ACC112 (cell line): Measurements from ENCODE around the gene LDLRAD2.
"Not testable (repeated sequence)": the region's sequence is repeated elsewhere in the genome, so short reads cannot be mapped to it uniquely, and the experiment has no call there.

Experiments used
- H2AFZ ChIP-seq: fragments of 200-600 bp; sonication (generic); one replicate; pipeline ENCODE4 v1.6.0; 2017; ENCODE audit warnings: antibody characterized with exemption, low read length; ENCODE audit not compliant: unreplicated experiment
- H3K27ac ChIP-seq: fragments of 200-600 bp; sonication (generic); 2 replicates; pipeline ENCODE4 v1.5.1; 2014; ENCODE audit warnings: low read depth, mild to moderate bottlenecking, antibody characterized with exemption, low read length, moderate library complexity
- H3K27me3 ChIP-seq: fragments of 200-600 bp; sonication (generic); 2 replicates; pipeline ENCODE4 v1.6.1; 2014; ENCODE audit warnings: mild to moderate bottlenecking, antibody characterized with exemption, low read length, moderate library complexity, mixed read lengths; ENCODE audit not compliant: insufficient read depth
- H3K36me3 ChIP-seq: fragments of 200-600 bp; sonication (generic); 2 replicates; pipeline ENCODE4 v1.6.1; 2016; ENCODE audit warnings: mild to moderate bottlenecking, antibody characterized with exemption, low read length, moderate library complexity, mixed read lengths; ENCODE audit not compliant: insufficient read depth
- H3K4me1 ChIP-seq: fragments of 200-600 bp; sonication (generic); one replicate; pipeline ENCODE4 v1.6.1; 2016; ENCODE audit warnings: low read length, mixed read lengths; ENCODE audit not compliant: insufficient read depth, unreplicated experiment, control insufficient read depth
- H3K4me3 ChIP-seq: fragments of 200-600 bp; sonication (generic); 2 replicates; pipeline ENCODE4 v1.5.1; 2014; ENCODE audit warnings: mild to moderate bottlenecking, low read depth, low read length
- H3K79me2 ChIP-seq: fragments of 200-600 bp; sonication (generic); one replicate; pipeline ENCODE4 v1.6.0; 2016; ENCODE audit warnings: low read length; ENCODE audit not compliant: control insufficient read depth, unreplicated experiment, insufficient read depth

The LDLRAD2 gene

GRCh38 chr1:21811875-21812305 lies at the start of gene LDLRAD2:
Gene LDLRAD2 (plus strand): TSS chr1:21812265. CDS start chr1:21812452, 187 bp downstream.
- Histone ChIP-seq H3K36me3 (no peaks in the 10 kb centered on the region), H3K27me3 (no peaks in the 10 kb centered on the region), H3K4me3 (no peak within 1 kb of the TSS), H3K79me2 (no peaks in the 10 kb centered on the region), H3K27ac (no peak within 1 kb of the TSS), H2AFZ (no peak within 1 kb of the TSS), H3K4me1 (peaks cover 8% of the 10 kb centered on the region)

GRCh38 chr1:21763236-21763635 lies 48.8 kb upstream of the LDLRAD2 start:
- peaks cover 79% of the 10 kb centered on the region for H3K79me2 ChIP-seq
- no peak overlapping the region for H2AFZ ChIP-seq
- no peaks in the 10 kb centered on the region for H3K27me3 ChIP-seq
- H3K4me1 ChIP-seq: peaks cover 49% of the 10 kb centered on the region
- H3K4me3 ChIP-seq: no peak overlapping the region
- no peak overlapping the region for H3K27ac ChIP-seq
- no peaks in the 10 kb centered on the region for H3K36me3 ChIP-seq

GRCh38 chr1:21763694-21764419 lies 48.2 kb upstream of the LDLRAD2 start:
- H2AFZ ChIP-seq: no peak overlapping the region
- H3K27ac ChIP-seq: peak overlapping the region; percentile 24; the same call in 1 of the 2 replicates
- H3K4me3 ChIP-seq: no peak overlapping the region
- H3K79me2 ChIP-seq: peaks cover 79% of the 10 kb centered on the region
- H3K36me3 ChIP-seq: no peaks in the 10 kb centered on the region
- H3K4me1 ChIP-seq: peaks cover 54% of the 10 kb centered on the region
- H3K27me3 ChIP-seq: no peaks in the 10 kb centered on the region

GRCh38 chr1:21764615-21765423 lies 47.2 kb upstream of the LDLRAD2 start:
- Histone ChIP-seq H2AFZ (no peak overlapping the region), H3K79me2 (peaks cover 78% of the 10 kb centered on the region), H3K4me3 (no peak overlapping the region), H3K27ac (peak overlapping the region; percentile 62), H3K4me1 (peaks cover 47% of the 10 kb centered on the region), H3K36me3 (no peaks in the 10 kb centered on the region), H3K27me3 (no peaks in the 10 kb centered on the region)

- no peak overlapping the region for H2AFZ ChIP-seq
- no peaks in the 10 kb centered on the region for H3K27me3 ChIP-seq
- H3K4me1 ChIP-seq: peaks cover 44% of the 10 kb centered on the region
- 0 out of 2 replicates have a peak overlapping the region, but pooled peaks have one; percentile 4 for H3K27ac ChIP-seq
- H3K36me3 ChIP-seq: no peaks in the 10 kb centered on the region
- H3K4me3 ChIP-seq: no peak overlapping the region
- peaks cover 75% of the 10 kb centered on the region for H3K79me2 ChIP-seq
Observed at GRCh38 chr1:21766210-21766609, 45.9 kb upstream of the LDLRAD2 start.

GRCh38 chr1:21767106-21767505 lies 45.0 kb upstream of the LDLRAD2 start:
- H3K4me3 ChIP-seq, H3K27ac ChIP-seq, H3K27me3 ChIP-seq, H3K36me3 ChIP-seq, H2AFZ ChIP-seq: not testable (repeated sequence)
- peaks cover 75% of the 10 kb centered on the region for H3K79me2 ChIP-seq
- peaks cover 44% of the 10 kb centered on the region for H3K4me1 ChIP-seq

- H3K27me3 ChIP-seq: no peaks in the 10 kb centered on the region
- H3K36me3 ChIP-seq: no peaks in the 10 kb centered on the region
- no peak overlapping the region for H2AFZ ChIP-seq
- H3K27ac ChIP-seq: no peak overlapping the region
- H3K4me3 ChIP-seq: no peak overlapping the region
- H3K4me1 ChIP-seq: peaks cover 35% of the 10 kb centered on the region
- H3K79me2 ChIP-seq: peaks cover 79% of the 10 kb centered on the region
Observed at GRCh38 chr1:21770201-21770600, 41.9 kb upstream of the LDLRAD2 start.

GRCh38 chr1:21770602-21771001 lies 41.5 kb upstream of the LDLRAD2 start:
- H3K36me3 ChIP-seq, H3K27me3 ChIP-seq, H3K4me3 ChIP-seq, H3K27ac ChIP-seq, H2AFZ ChIP-seq: not testable (repeated sequence)
- Histone ChIP-seq H3K4me1 (peaks cover 30% of the 10 kb centered on the region), H3K79me2 (peaks cover 82% of the 10 kb centered on the region)

GRCh38 chr1:21771672-21772071 lies 40.4 kb upstream of the LDLRAD2 start:
- not testable (repeated sequence) for H3K36me3 ChIP-seq, H3K4me3 ChIP-seq, H2AFZ ChIP-seq, H3K27me3 ChIP-seq, H3K27ac ChIP-seq
- Histone ChIP-seq H3K79me2 (peaks cover 79% of the 10 kb centered on the region), H3K4me1 (peaks cover 22% of the 10 kb centered on the region)

- peaks cover 4% of the 10 kb centered on the region for H3K4me1 ChIP-seq
- H3K79me2 ChIP-seq: peaks cover 76% of the 10 kb centered on the region
- no peak overlapping the region for H3K27ac ChIP-seq
- H3K27me3 ChIP-seq: no peaks in the 10 kb centered on the region
- no peak overlapping the region for H2AFZ ChIP-seq
- no peaks in the 10 kb centered on the region for H3K36me3 ChIP-seq
- no peak overlapping the region for H3K4me3 ChIP-seq
Observed at GRCh38 chr1:21773585-21773984, 38.5 kb upstream of the LDLRAD2 start.
